Tibial artery (tissue), 4 donors: Measurements from ENCODE around the gene CERCAM.

Source experiments
- DNase-seq, 2 donors: peaks; one replicate each; pipeline ENCODE4 v3.0.0-alpha.2; 2019
- H3K27ac ChIP-seq, 2 donors: fragments of 200-600 bp; sonication (generic) in 1 of 2; 1 replicate in 1 of 2; 2 replicates in 1 of 2; pipeline ENCODE4 v1.5.1; 2018 to 2019; ENCODE audit warnings: mild to moderate bottlenecking in 1 of 2
- H3K27me3 ChIP-seq, 2 donors: fragments of 200-600 bp; sonication (generic) in 1 of 2; one replicate each; pipeline versions ENCODE4 v1.5.1 to v1.6.0; 2016 to 2019
- H3K36me3 ChIP-seq, 3 donors: fragments of 200-600 bp; sonication (generic) in 2 of 3; one replicate each; pipeline ENCODE4 v1.5.1; 2016 to 2019; ENCODE audit warnings: mild to moderate bottlenecking in 2 of 3
- H3K4me1 ChIP-seq, 4 donors: fragments of 200-600 bp; sonication (generic) in 2 of 4; 1 replicate in 3 of 4; 2 replicates in 1 of 4; pipeline ENCODE4 v1.5.1; 2016 to 2019
- H3K4me3 ChIP-seq, 2 donors: fragments of 200-600 bp; sonication (generic) in 1 of 2; 1 replicate in 1 of 2; 2 replicates in 1 of 2; pipeline ENCODE4 v1.5.1; 2018 to 2019; ENCODE audit warnings: mild to moderate bottlenecking in 2 of 2
- H3K9me3 ChIP-seq, 3 donors: fragments of 200-600 bp; sonication (generic) in 1 of 3; one replicate each; pipeline ENCODE4 v1.5.1; 2016 to 2019
- CTCF ChIP-seq, 2 experiments: fragments of 200-600 bp in 1 of 2; fragments of 450-650 bp in 1 of 2; IDR thresholded peaks; one replicate each; pipeline ENCODE4 v1.5.1; 2017 to 2019; ENCODE audit warnings: antibody characterized with exemption in 2 of 2, mild to moderate bottlenecking in 1 of 2, moderate library complexity in 1 of 2
- intact Hi-C: fragments of 100-400 bp; cut with DNase I; formaldehyde crosslinking; loops from one replicate; pipeline ENCODE4 v1.15.0; 2023; ENCODE audit warnings: low total_unique reads

CERCAM gene

DNA sequence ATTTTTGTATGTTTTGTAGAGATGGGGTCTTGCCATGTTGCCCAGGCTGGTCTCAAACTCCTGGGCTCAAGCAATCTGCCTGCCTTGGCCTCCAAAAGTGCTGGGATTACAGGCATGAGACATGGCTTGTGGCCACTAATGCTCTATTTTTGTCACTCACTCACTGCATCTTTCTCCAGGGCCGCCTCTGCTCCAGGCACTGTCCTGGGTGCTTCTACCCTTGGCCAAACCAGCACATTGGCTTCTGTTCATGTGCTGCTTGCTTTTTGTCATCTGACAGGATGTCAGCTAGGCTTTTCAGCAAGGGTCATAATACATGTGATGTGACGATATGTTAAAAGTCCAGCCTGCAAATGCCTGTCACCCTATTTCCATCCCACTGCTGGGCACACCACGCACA, 38.4 kb downstream of the CERCAM start:
- no peak for TF ChIP-seq CTCF (IDR thresholded peaks at IDR 0.05)
- intact Hi-C loops, result loop anchor here (5.0 to 10.0 kb wide), 2 partner anchors 43 to 96 kb away; partner anchors contain the start of genes GLE1 and SPTAN1
- Histone ChIP-seq H3K27me3 (no peaks in the 10 kb centered on the region), H3K9me3 (no peaks in the 10 kb centered on the region), H3K27ac (no peak overlapping the region), H3K36me3 (peaks cover 30 to 51% (median 33%) of the 10 kb centered on the region in 3 donors), H3K4me1 (peaks cover 0 to 11% (median 10%) of the 10 kb centered on the region in 4 donors), H3K4me3 (no peak overlapping the region)
- DNase-seq, result no peak

GRCh38 chr9:128469070-128469469, 48.4 kb downstream of the CERCAM start:
- Histone ChIP-seq H3K4me3 (no peak overlapping the region), H3K4me1 (peaks cover 0 to 6% (median 3%) of the 10 kb centered on the region in 4 donors), H3K27ac (no peak overlapping the region), H3K9me3 (no peaks in the 10 kb centered on the region), H3K36me3 (peaks cover 12 to 56% (median 27%) of the 10 kb centered on the region in 3 donors), H3K27me3 (no peaks in the 10 kb centered on the region)
- intact Hi-C loops, result no loop called here
- no peak for DNase-seq
- no peak for TF ChIP-seq CTCF (IDR thresholded peaks at IDR 0.05)

DNA sequence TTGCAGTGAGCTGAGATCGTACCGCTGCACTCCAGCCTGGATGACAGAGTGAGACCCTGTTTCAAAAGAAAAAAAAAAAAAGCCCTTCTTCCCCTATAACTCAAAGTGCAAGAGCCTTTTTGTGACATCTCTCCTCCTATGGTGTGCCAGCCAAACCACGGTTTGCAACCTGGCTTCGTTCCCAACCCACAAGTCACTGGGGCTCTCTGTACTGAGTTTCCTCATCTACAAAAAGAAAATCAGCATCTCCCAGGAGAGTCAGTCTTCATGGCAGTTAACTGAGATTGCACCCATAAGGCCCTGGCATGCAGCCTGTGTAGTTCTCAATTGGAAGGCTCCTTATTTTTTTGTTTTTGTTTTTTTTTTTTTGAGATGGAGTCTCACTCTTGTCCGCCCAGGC, 49.9 kb downstream of the CERCAM start:
- intact Hi-C loops, result no loop called here
- Histone ChIP-seq H3K36me3 (peaks cover 11 to 59% (median 22%) of the 10 kb centered on the region in 3 donors), H3K9me3 (no peaks in the 10 kb centered on the region), H3K27ac (peak overlapping the region; percentile 2 to 42), H3K4me1 (peaks cover 0 to 6% (median 3%) of the 10 kb centered on the region in 4 donors), H3K4me3 (no peak overlapping the region), H3K27me3 (no peaks in the 10 kb centered on the region)
- no peak for TF ChIP-seq CTCF (IDR thresholded peaks at IDR 0.05)
- DNase-seq, result peak; percentile 57 to 81

DNA sequence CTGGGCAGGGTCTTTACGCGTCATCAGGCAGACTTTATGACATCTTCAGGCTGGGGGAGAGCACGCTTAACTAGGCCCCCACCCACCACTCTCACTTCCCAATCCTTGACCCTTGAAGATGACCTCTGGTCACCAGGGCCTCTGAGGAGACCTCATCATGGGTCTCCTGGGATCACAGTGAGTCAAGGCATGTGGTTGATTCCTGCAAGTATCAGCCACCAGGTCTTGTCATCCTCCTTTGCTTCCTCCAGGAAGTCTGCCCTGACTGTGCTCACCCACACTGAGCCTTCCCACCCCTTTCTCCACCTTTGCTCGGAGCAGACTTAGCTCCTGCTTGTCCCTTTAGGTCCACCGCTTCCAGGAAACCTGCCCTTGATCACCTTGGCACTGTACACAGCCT, 52.4 kb downstream of the CERCAM start:
- intact Hi-C loops, result no loop called here
- DNase-seq, result no peak
- TF ChIP-seq CTCF (IDR thresholded peaks at IDR 0.05), result no peak
- H3K9me3 ChIP-seq, result no peaks in the 10 kb centered on the region
- no peak overlapping the region for H3K27ac ChIP-seq
- H3K27me3 ChIP-seq, result no peaks in the 10 kb centered on the region
- peaks cover 10 to 76% (median 34%) of the 10 kb centered on the region in 3 donors for H3K36me3 ChIP-seq
- H3K4me3 ChIP-seq, result no peak overlapping the region
- H3K4me1 ChIP-seq, result peaks cover 0 to 6% (median 3%) of the 10 kb centered on the region in 4 donors

GRCh38 chr9:128475867-128476266, 55.2 kb downstream of the CERCAM start:
- Histone ChIP-seq H3K9me3 (no peaks in the 10 kb centered on the region), H3K27ac (no peak overlapping the region), H3K27me3 (no peaks in the 10 kb centered on the region), H3K4me3 (no peak overlapping the region), H3K36me3 (peaks cover 25 to 87% (median 50%) of the 10 kb centered on the region in 3 donors), H3K4me1 (no peaks in the 10 kb centered on the region)
- TF ChIP-seq CTCF (IDR thresholded peaks at IDR 0.05), result no peak
- intact Hi-C loops, result no loop called here
- no peak for DNase-seq

DNA sequence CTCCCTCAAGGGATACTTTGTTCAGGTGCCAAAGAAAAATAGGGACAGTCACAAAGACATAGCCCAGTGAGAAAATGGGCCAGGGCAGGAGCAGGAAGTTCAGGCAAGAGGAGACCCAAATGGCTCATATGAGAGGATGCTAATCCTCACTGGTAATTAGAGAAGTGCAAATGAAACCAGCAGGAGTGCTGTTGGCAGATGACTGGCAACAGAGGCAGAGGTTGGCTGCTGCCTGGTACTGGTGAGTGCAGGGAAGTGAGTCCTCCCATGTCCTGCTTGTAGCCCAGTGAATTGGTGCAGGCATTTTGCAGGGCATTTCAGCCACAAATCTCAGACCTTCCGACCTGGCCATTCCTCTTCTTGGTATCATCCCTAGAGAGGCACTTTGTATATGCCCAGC, 58.6 kb downstream of the CERCAM start:
- H3K27me3 ChIP-seq, result no peaks in the 10 kb centered on the region
- H3K4me3 ChIP-seq, result no peak overlapping the region
- H3K4me1 ChIP-seq, result no peaks in the 10 kb centered on the region
- peaks cover 34 to 98% (median 65%) of the 10 kb centered on the region in 3 donors for H3K36me3 ChIP-seq
- intact Hi-C loops, result no loop called here
- H3K27ac ChIP-seq, result no peak overlapping the region
- DNase-seq, result no peak
- H3K9me3 ChIP-seq, result no peaks in the 10 kb centered on the region
- TF ChIP-seq CTCF (IDR thresholded peaks at IDR 0.05), result no peak
